MCF 10A (cell line): ENCODE results near the gene PEX14. TPM values are rescaled to one million over a fixed set of nuclear protein-coding genes. Genes with fewer than 3 reads are reported as not detected.

Source experiments
- BruUV-seq: library from RNA; stranded (reverse); fragments of 400-500 nt; replicated peaks from 2 replicates; lab custom pipeline; 2021; lab: Mats Ljungman, UMichigan
- CTCF ChIA-PET: fragments of 300-600 bp; sonication (Branson Sonifier 250); formaldehyde crosslinking; extraction: SDS; loops from one replicate; lab custom pipeline; 2021; ENCODE audit warnings: antibody characterized with exemption, inconsistent platforms; lab: Yijun Ruan, JAX
- POLR2A ChIA-PET: fragments of 300-600, 350-650 bp; sonication (Branson Sonifier 250); formaldehyde crosslinking; extraction: SDS; loops from one replicate; lab custom pipeline; 2020; ENCODE audit warnings: antibody characterized with exemption, inconsistent platforms; lab: Yijun Ruan, JAX
- DNase-seq: peaks from one replicate; pipeline ENCODE4 v3.0.0-alpha.2; 2018; ENCODE audit not compliant: unreplicated experiment
- H3K27ac Mint-ChIP-seq: one replicate; pipeline ENCODE4 v1.8.0; 2022; ENCODE audit warnings: mild to moderate bottlenecking, low read depth, mixed read lengths; ENCODE audit not compliant: unreplicated experiment
- H3K27me3 Mint-ChIP-seq: one replicate; pipeline ENCODE4 v1.8.0; 2022; ENCODE audit warnings: mixed read lengths; ENCODE audit not compliant: insufficient read depth, unreplicated experiment
- H3K36me3 Mint-ChIP-seq: one replicate; pipeline ENCODE4 v1.8.0; 2022; ENCODE audit warnings: mild to moderate bottlenecking, moderate library complexity, mixed read lengths; ENCODE audit not compliant: insufficient read depth, unreplicated experiment
- H3K4me1 Mint-ChIP-seq: one replicate; pipeline ENCODE4 v1.8.0; 2022; ENCODE audit warnings: mixed read lengths; ENCODE audit not compliant: insufficient read depth, unreplicated experiment
- H3K4me3 Mint-ChIP-seq: one replicate; pipeline ENCODE4 v1.8.0; 2022; ENCODE audit warnings: mild to moderate bottlenecking, moderate library complexity, mixed read lengths; ENCODE audit not compliant: unreplicated experiment
- H3K9me3 Mint-ChIP-seq: one replicate; pipeline ENCODE4 v1.8.0; 2022; ENCODE audit warnings: mixed read lengths; ENCODE audit not compliant: unreplicated experiment
- intact Hi-C: fragments of 100-400 bp; cut with micrococcal nuclease; formaldehyde crosslinking; loops from 2 replicates; pipeline ENCODE4 v1.14.1; 2022
- total RNA-seq: library from RNA; stranded (reverse); gene quantifications from 2 replicates; pipeline ENCODE4 v1.2.3, GENCODE V29; 2022
- TF ChIP-seq, protein P1 (sequence below): fragments of 200-600 bp; IDR thresholded peaks from one replicate; pipeline ENCODE4 v1.8.0; 2022; ENCODE audit warnings: antibody characterized with exemption, mild to moderate bottlenecking; ENCODE audit not compliant: unreplicated experiment

Gene PEX14
- total RNA-seq, 1 experiment from 2014 or later = 22.2 TPM

- ChIA-PET POLR2A (interaction anchor here (1.6 kb wide), 1 partner anchor 10 kb away, joined by 3 read pairs; no protein-coding TSS in a partner anchor), CTCF (no interaction called here)
- Mint-ChIP-seq H3K4me1 (no peaks in the 10 kb centered on the region), H3K9me3 (no peaks in the 10 kb centered on the region), H3K36me3 (no peaks in the 10 kb centered on the region), H3K27me3 (no peaks in the 10 kb centered on the region), H3K4me3 (no peak overlapping the region), H3K27ac (no peak overlapping the region)
- TF ChIP-seq, protein P1, sequence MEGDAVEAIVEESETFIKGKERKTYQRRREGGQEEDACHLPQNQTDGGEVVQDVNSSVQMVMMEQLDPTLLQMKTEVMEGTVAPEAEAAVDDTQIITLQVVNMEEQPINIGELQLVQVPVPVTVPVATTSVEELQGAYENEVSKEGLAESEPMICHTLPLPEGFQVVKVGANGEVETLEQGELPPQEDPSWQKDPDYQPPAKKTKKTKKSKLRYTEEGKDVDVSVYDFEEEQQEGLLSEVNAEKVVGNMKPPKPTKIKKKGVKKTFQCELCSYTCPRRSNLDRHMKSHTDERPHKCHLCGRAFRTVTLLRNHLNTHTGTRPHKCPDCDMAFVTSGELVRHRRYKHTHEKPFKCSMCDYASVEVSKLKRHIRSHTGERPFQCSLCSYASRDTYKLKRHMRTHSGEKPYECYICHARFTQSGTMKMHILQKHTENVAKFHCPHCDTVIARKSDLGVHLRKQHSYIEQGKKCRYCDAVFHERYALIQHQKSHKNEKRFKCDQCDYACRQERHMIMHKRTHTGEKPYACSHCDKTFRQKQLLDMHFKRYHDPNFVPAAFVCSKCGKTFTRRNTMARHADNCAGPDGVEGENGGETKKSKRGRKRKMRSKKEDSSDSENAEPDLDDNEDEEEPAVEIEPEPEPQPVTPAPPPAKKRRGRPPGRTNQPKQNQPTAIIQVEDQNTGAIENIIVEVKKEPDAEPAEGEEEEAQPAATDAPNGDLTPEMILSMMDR = no peak
- no TSS peak for BruUV-seq
- DNase-seq = no peak
- intact Hi-C loops = no loop called here
Measured at GRCh38 chr1:10592373-10592772, 117.6 kb downstream of the PEX14 start.

- Mint-ChIP-seq H3K36me3 (no peaks in the 10 kb centered on the region), H3K27me3 (no peaks in the 10 kb centered on the region), H3K4me1 (peaks cover 8% of the 10 kb centered on the region), H3K4me3 (no peak overlapping the region), H3K27ac (no peak overlapping the region), H3K9me3 (no peaks in the 10 kb centered on the region)
- no peak for DNase-seq
- POLR2A ChIA-PET = no interaction called here
- TF ChIP-seq, protein P1 = no peak
- BruUV-seq = no TSS peak
- intact Hi-C loops = no loop called here
- CTCF ChIA-PET = no interaction called here
Measured at GRCh38 chr1:10593750-10594149, 119.0 kb downstream of the PEX14 start.

GRCh38 chr1:10594595-10595223 lies 120.0 kb downstream of the PEX14 start:
- TF ChIP-seq, protein P1 = no peak
- Mint-ChIP-seq H3K27ac (no peak overlapping the region), H3K4me1 (peaks cover 17% of the 10 kb centered on the region), H3K27me3 (no peaks in the 10 kb centered on the region), H3K4me3 (no peak overlapping the region), H3K36me3 (no peaks in the 10 kb centered on the region), H3K9me3 (no peaks in the 10 kb centered on the region)
- CTCF ChIA-PET = no interaction called here
- BruUV-seq = no TSS peak
- intact Hi-C loops = no loop called here
- no peak for DNase-seq
- POLR2A ChIA-PET = interaction anchor here (0.5 to 1.4 kb wide), 4 partner anchors 14 to 39 kb away, joined by 3 to 4 read pairs (median 3); no protein-coding TSS in a partner anchor

GRCh38 chr1:10596780-10597179 lies 122.0 kb downstream of the PEX14 start:
- POLR2A ChIA-PET = interaction anchor here (1.3 to 2.0 kb wide), 3 partner anchors 9 to 104 kb away, joined by 3 to 5 read pairs (median 4); no protein-coding TSS in a partner anchor
- peaks cover 18% of the 10 kb centered on the region for H3K4me1 Mint-ChIP-seq

More at GRCh38 chr1:10596780-10597179, 122.0 kb downstream of the PEX14 start:
- no peak overlapping the region for H3K4me3 Mint-ChIP-seq
- no peak for DNase-seq
- H3K36me3 Mint-ChIP-seq = peaks cover 2% of the 10 kb centered on the region
- CTCF ChIA-PET = no interaction called here
- no TSS peak for BruUV-seq
- intact Hi-C loops = no loop called here
- no peaks in the 10 kb centered on the region for H3K27me3 Mint-ChIP-seq
- H3K27ac Mint-ChIP-seq = no peak overlapping the region
- H3K9me3 Mint-ChIP-seq = no peaks in the 10 kb centered on the region
- TF ChIP-seq, protein P1 = no peak
